AG10803 (cell line): Measurements from ENCODE around the gene PDZD2.

Experiments
- DNase-seq: peaks from one replicate; pipeline ENCODE4 v3.0.0; 2010; ENCODE audit warnings: low read depth
- H3K4me3 ChIP-seq: 2 replicates; pipeline ENCODE4 v1.5.1; 2011; ENCODE audit warnings: mild to moderate bottlenecking, low read length, control low read depth
- CTCF ChIP-seq: conservative IDR thresholded peaks from 2 replicates; pipeline ENCODE4 v1.5.1; 2011; ENCODE audit warnings: mild to moderate bottlenecking, low read length, control low read depth, inconsistent platforms

Gene PDZD2

GRCh38 chr5:32057187-32058096, 418.5 kb downstream of the PDZD2 start:
- peak; percentile 75 for DNase-seq
- no peak overlapping the region for H3K4me3 ChIP-seq
- TF ChIP-seq CTCF: peak; percentile 51

GRCh38 chr5:32058101-32058500, 419.2 kb downstream of the PDZD2 start:
- TF ChIP-seq CTCF: no peak
- DNase-seq: no peak
- H3K4me3 ChIP-seq: no peak overlapping the region

GRCh38 chr5:32058997-32059396, 420.1 kb downstream of the PDZD2 start:
- no peak for TF ChIP-seq CTCF
- DNase-seq: peak; percentile 14
- H3K4me3 ChIP-seq: no peak overlapping the region

GRCh38 chr5:32059761-32060530, 421.0 kb downstream of the PDZD2 start:
- no peak overlapping the region for H3K4me3 ChIP-seq
- TF ChIP-seq CTCF: no peak
- DNase-seq: peak; percentile 33

GRCh38 chr5:32061236-32061635, 422.3 kb downstream of the PDZD2 start:
- TF ChIP-seq CTCF: no peak
- no peak overlapping the region for H3K4me3 ChIP-seq
- DNase-seq: no peak

- no peak for TF ChIP-seq CTCF
- no peak for DNase-seq
Observed at GRCh38 chr5:32066448-32066847, 427.5 kb downstream of the PDZD2 start.

More at GRCh38 chr5:32066448-32066847, 427.5 kb downstream of the PDZD2 start:
- no peak overlapping the region for H3K4me3 ChIP-seq
